GM21576 (cell line): Measurements from ENCODE around the gene ZNF837.
"Not testable (repeated sequence)": the region's sequence is repeated elsewhere in the genome, so short reads cannot be mapped to it uniquely, and the experiment has no call there.

ENCODE experiments used
- ATAC-seq: cut with Tn5 transposase; IDR thresholded peaks from one replicate; pipeline ENCODE4 v1.9.1; 2021; ENCODE audit warnings: mild to moderate bottlenecking, moderate library complexity; ENCODE audit not compliant: unreplicated experiment

ZNF837 gene

DNA sequence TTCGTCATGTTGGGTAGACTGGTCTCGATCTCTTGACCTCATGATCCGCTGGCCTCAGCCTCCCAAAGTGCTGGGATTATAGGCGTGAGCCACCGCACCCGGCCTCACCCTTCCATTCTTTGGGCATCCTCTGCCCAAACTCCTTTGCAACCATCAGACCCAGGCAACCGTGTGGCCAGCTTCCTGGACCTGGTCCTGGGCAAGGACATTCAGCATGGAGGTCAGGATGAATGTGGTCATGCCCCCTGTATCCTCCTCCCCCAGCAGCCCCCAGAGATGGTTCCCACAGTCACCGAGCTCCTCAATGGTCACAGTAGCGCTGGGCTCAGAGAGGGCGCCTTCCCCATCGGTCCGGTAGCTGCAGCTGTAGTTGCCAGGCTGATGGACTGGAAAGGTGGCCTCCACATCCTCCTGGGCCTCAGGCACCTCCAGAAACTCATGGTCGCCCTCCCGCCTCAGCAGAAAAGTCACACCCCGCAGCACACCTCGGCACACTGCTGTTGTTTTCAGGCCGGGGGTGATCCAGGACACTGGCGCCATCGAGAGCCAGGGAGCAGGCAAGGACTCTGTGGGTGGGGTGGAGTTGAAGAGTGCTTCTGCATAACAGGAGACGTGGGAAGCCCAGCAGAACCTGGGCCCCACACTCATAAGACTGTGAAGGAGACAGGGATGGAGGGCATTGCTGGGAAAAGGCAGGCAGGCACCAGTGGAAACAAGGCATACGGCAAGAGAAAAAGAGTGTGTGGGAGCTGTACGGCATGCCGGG lies 28.7 kb downstream of the ZNF837 start:
- no peak for ATAC-seq

DNA sequence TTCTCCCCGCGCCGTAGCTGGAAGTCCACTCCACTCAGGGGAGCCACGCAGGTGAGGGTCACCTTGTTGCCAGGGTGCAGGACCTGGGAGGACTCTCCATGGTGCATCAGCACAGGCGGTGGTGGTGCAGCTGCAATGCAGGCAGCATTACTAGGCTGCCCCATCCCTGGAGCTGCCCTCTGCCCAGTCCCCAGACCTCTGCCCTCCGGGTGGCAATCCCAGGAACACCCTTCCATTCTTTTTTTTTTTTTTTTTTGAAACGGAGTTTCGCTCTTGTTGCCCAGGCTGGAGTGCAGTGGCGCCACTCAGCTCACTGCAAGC lies 29.3 kb downstream of the ZNF837 start:
- no peak for ATAC-seq

DNA sequence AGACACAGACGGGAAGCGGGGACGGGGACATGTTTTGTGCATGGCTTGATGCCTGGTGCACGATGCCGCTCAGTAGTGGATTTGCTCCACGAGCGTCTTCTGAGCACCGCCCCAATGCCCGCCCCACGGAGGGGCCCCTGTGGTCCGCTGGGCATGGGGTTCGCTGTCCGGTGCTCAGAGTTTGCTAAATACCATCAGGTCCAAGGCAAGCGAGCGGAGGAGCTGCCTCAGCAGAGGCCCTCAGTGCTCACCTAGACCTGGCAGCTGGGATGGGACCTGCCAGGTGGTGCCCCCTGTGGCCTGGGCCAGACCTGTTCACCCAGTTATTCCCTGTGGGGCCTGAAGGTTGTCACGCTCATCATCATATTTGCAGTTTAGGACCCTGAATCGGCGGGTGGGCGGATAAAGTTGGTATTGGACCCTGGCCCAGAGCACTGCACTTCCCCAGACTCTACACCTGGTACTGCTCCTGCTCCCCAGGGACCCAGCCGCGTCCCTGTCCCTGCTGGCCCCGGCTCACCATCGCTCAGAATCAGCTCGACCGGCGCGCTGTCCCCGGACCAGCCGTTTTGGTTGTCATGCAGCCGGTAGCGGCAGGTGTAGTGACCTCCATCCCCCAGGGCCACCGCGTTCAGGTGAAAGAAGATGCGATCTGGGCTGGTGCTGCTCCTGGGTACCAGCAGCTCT lies 29.8 kb downstream of the ZNF837 start:
- no peak for ATAC-seq

DNA sequence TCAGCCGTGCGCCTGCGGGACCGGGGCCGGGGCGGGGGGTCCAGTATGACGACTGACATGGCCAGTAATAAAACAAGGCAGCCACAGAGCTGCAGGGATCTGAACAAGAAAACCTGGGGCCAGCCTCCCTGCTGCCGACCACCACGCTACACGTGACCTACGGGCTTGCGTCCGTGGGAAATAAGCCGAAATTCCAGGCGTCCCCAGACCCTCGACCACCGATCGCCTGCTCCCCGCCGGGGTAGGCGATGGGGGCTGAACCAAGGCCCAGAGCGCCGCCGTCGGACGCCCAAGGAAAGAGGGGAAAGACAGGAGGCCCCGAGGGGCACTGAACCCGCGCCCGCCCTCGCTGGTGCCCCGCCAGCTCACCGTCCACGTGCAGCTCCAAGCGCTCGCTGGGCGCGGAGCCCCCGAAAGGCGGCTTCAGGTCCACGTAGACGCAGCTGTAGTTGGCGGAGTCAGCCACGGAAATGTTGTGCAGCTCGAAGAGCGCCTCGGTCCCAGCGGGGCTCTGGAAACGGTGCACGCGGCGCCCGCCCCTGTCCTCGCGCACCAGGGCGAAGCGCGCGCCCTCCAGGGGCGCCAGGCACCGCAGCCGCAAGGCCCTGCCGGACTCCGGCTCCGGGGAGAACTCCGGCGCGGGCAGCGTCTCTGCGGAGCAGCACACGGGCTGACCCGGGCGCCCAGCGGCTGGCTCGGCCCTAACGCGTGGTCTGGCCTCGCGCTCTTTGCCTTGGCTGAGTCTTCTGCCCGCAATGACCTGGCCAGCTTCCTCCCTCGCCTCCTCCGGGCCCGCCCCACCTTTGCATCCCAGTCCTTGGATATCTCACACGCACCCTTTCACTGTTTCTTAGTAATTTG lies 30.6 kb downstream of the ZNF837 start:
- no peak for ATAC-seq

DNA sequence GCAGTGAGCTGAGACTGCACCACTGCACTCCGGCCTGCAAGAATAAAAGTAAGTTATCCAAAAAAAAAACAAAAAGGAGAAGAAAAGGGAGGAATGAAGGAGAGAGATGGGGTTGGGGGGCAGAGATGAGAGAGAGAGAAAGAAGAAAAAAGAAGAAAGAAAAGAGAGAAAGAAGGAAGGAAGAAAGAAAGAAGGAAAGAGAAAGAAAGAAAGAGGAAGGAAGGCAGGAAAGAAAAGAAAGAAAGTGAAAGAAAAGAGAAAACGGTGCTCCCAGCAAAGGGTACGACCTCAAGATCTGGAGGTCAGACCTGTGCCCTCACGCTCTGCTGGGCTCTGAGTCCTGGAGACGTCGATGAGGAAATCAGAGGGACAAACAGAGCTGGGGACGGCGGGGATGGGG lies 31.2 kb downstream of the ZNF837 start:
- no peak for ATAC-seq

DNA sequence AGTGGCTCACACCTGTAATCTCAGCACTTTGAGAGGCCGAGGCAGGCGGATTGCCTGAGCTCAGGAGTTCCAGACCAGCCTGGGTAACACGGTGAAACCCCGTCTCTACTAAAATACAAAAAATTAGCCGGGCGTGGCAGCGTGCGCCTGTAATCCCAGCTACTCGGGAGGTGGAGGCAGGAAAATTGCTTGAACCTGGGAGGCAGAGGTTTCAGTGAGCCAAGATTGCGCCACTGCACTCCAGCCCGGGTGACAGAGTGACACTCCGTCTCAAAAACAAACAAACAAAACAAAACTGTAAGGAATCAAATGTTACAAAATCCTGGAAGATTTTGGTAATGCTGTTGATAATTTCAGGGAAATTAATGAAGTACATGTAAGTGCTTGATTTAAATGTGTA lies 32.8 kb downstream of the ZNF837 start:
- not testable (repeated sequence) for ATAC-seq

DNA sequence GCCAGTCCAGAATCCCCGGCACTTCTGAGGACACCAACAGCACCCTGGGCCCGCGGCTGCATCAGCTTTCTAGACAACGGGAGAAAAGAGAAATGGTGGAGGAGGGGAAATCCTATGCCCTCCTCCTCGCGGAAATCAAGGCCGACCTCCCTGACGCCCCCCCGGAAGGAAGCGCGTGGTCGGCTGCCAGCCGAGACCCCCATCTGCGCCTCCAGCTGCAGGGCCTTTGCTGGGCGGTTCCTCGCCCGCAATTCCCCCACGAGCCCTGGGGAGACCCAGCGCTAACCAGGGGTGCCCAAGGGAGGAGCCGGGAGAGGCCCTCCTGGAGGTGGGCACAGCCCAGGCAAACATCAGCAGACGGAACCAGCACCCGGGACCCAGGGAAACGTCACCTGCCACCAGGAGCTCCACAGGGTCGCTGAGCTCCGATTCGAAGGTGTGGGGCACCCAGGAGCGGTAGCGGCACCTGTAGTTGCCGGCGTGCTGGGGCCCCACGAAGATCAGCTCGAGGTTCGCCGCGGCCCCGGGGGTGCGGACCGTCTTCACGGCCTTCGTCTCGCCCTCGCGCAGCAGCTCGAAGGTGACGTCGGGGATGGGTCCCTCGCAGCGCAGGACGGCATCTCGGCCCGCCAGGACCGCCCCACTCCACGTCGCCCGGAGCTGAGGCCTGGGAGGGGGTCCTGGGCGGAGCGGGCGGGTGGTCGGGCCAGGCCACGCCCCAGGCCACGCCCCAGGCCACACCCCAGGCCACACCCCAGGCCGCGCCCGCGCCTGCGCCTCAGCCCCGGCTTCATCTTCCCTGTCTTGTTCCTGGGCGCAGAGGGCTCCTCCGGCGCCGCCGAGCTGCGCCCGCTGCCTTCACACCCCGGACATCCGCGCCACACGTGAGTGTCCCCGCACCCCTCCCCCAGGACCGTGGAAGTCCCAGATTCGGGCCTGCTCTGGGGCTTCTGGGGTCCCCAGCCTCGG lies 33.6 kb downstream of the ZNF837 start:
- ATAC-seq: peak; percentile 79

DNA sequence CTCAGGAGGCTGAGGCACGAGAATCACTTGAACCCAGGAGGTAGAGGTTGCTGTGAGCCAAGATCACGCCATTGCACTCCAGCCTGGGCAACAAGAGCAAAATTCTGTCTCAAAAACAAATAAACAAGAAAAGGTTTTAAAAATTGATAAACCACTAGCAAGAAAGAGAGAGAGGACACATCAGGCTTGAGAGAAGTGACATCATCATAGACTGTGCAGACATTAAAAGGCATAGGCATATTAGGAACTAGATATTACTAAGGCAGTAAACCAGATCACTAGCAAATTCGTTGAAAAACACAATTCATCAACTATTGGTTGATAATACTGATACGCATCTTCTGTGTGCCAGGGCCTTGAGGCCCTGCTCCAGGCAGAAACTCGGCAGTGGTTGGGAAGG lies 35.3 kb downstream of the ZNF837 start:
- no peak for ATAC-seq

DNA sequence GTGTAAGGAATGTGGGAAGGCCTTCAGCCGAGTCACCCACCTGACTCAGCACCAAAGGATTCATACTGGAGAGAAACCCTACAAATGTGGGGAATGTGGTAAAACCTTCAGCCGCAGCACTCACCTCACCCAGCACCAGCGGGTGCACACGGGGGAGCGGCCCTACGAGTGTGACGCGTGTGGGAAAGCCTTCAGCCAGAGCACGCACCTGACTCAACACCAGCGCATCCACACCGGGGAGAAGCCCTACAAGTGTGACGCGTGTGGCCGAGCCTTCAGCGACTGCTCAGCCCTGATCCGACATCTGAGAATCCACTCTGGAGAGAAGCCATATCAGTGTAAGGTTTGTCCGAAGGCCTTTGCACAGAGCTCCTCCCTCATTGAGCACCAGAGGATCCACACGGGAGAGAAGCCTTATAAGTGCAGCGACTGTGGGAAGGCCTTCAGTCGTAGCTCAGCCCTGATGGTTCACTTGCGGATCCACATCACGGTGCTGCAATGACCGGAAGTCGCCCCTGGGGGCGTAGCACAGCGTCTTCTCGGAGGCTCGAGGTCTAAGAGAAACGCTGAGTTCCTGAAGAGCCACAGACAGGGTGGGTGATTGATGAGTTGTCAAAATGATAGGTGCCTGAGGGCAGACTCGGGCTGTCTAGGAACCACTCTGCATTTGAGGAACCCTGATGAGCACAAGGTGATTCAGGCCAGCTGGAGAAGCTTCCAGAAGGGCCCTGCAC lies 41.8 kb downstream of the ZNF837 start:
- ATAC-seq: no peak

DNA sequence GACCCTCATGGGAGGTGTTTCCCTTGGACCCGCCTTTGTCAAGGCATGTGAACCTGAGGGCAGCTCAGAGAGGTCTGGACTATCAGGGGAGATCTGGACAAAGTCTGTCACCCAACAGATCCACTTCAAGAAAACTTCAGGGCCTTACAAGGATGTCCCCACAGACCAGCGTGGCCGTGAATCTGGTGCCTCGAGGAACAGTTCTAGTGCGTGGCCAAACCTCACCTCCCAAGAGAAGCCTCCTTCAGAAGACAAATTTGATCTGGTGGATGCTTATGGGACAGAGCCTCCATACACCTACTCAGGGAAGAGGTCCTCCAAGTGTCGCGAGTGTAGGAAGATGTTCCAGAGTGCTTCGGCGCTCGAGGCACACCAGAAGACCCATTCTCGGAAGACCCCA lies 42.5 kb downstream of the ZNF837 start:
- no peak for ATAC-seq

DNA sequence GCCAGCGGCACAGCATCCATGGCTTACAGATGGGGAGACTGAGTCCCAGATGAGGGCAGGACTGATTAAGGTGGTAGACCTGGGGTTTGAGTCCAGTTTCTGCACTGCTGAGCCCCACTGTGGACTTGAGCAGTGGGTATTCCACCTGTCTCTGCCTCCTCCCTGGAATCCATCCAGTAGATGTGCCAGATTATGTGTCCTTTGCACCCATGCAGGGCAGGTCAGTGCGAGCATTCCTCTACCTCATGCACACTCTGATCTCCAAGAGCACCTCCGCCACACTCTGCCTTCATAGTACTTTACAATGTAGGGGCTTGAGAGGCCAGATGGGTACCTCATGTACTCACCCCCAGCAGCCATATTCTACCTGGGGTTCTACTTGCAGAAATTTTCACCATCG lies 44.0 kb downstream of the ZNF837 start:
- no peak for ATAC-seq

DNA sequence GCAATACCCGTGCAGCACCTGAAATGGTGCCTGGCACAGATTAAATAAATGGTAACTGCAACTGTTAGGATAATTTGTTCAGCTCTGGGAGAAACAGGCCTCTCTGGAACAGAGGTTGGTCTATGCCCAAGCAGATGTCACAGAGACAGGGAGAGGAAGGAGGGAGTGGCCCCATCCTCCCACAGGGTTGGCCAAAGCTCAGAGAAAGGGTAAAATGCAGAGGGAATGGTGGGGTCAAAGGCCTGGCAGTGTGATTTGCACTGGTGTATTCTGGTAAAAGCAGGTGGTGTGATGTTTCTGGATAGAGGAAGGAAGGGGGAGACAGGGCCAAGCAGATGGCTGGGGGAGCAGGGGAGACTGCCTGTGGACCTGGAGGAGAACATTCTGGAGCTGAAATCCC lies 44.6 kb downstream of the ZNF837 start:
- ATAC-seq: no peak

DNA sequence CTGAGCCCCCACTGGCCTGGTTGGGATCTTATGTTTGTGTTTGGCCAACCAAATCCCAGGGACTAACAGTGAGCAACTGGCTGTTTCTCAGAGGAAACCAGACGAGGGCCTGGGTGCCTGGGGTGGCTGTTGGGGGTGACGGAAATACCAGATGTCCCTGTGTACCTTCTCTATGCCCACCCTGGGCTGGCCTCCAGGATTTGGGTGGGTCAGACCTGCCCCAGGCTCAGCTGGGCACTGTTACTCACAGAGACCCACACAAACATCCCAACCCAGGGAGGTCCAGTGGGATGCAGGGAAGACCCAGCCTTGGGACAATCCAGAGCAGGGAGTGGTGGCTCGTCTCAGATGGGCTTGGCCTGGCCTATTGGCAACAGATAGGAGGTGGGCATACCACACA lies 45.2 kb downstream of the ZNF837 start:
- ATAC-seq: no peak

DNA sequence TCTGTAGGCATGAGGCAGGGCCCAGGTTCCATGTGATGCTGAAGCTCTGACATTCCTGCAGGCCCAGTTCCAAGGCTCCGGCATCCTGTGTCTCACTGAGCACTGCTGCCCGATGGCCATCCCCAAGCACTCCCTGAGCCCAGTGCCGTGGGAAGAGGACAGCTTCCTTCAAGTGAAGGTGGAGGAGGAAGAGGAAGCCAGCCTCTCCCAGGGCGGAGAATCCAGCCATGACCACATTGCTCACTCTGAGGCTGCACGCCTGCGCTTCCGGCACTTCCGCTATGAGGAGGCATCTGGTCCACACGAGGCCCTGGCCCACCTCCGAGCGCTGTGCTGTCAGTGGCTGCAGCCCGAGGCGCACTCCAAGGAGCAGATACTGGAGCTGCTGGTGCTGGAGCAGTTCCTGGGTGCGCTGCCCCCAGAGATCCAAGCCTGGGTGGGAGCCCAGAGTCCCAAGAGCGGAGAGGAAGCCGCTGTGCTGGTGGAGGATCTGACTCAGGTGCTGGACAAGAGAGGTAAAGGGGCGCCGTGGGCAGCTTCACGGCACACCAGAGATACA lies 46.1 kb downstream of the ZNF837 start:
- no peak for ATAC-seq

DNA sequence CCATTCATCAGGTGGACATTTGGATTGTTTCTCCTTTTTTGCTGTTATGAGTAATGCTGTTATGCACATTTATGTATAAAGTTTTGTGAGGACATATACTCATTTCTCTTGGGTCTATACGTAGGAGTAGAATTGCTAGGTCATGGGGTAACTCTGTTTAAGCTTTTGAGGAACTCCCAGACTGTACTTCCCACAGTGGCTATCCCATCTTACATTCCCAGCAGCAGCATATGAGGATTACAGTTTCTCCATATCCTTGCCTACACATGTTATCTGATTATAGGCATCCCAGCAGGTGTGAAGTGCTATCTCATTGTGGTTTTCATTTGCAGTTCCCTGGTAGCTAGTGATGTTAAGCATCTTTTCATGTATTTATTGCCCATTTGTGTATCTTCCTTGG lies 48.1 kb downstream of the ZNF837 start:
- no peak for ATAC-seq

DNA sequence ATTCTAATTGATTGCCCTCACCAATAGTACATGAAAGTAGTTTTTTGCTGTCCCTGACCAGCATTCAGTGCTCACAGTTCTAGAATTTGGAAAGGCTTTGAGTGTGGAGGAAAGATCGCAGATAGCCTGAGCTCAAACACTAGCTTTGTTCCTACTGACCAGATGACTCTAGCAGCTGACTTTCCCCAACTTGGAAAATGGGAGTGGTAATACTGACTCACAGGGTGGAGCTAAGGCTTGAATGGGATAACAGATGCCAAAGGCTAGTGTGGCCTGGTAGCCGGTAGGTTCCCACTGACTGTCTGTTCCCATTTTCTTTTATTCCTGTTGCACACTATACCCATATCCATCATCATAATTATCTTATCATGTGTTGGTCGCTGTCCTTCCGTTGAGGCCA lies 50.4 kb downstream of the ZNF837 start:
- no peak for ATAC-seq

DNA sequence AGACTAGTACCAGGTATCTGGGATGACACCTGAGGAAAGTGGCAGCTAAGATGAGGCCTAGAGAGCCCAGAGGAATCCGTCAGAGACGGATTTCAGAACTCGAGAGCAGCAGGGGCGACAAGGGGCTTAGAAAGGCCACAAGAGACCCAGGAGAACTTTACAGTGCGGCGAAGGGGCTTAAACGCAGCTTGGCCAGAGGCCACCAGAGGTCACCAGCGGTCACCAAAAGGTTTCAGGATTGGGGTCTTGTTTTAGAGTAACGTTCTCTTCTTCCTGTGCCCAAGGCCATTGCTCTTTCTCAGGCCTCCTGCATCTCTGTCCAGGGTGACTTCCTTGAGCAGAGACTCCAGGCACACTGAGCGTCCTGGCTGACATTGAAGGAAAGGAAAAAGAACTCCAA lies 51.8 kb downstream of the ZNF837 start:
- ATAC-seq: no peak

DNA sequence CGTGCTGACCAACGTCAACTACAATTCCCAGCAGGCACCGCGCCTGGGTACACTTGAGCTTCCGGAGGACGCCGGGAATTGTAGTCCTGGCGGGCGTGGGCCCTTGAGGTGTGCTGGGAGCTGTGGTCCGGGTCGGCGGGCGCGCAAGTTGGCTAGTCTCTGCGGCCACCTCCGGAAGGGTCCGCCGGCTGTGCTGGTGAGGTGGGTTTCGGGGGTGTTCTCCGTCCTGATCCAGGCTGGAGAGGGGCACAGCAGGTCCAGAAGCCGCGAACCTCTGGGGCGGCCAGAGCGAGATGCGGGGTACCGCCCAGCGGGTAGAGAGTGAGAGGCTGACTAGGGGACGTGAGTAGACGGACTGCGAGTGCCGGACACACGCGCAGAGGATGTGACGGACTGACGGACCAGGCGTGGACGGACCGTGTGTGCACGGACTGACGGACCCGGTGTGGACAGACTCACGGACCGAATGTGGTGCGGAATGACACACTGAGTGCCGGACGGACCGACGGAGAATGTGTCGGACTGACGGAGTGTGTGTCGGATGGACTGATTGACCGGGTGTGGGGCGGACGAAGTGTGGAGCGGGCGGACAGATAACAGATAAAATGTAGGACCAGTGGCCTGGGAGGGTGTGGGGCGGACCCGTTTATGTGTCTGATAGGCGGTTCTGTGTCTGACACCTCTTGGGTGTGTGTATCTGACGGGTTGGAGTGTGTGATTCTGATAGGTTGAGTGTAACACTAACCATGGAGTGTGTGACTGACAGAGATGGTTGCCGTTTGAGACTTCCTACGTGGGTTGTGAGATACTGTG lies 53.7 kb downstream of the ZNF837 start, which contains the start of gene ZSCAN22:
ZSCAN22 (plus strand) TSS at position 81 of the 813 bp plus-strand sequence. CDS start 7,809 bp downstream, outside the sequence.
- peak; percentile 85 for ATAC-seq

DNA sequence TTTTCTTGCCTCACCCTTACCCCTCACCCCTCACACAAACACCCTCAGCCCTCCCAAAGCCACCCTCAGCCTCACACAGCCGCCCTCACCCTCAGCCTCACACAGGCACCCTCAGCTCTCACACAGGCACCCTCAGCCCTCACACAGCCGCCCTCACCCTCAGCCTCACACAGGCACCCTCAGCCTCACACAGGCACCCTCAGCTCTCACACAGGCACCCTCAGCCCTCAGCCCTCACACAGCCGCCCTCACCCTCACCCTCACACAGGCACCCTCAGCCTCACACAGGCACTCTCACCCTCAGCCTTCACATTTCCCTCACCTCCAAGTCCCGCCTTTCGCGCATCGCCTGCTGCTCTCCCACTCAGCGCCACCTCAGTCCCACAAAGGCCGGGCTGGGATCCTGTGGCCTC lies 54.3 kb downstream of the ZNF837 start:
- ATAC-seq: no peak
